HG02970 (cell line): Measurements from ENCODE around the gene SUPV3L1.

Experiments
- ATAC-seq: cut with Tn5 transposase; IDR thresholded peaks from one replicate; pipeline ENCODE4 v1.9.1; 2021; ENCODE audit warnings: mild to moderate bottlenecking, moderate library complexity, moderate number of reproducible peaks; ENCODE audit not compliant: unreplicated experiment, low FRiP score

Gene SUPV3L1

DNA sequence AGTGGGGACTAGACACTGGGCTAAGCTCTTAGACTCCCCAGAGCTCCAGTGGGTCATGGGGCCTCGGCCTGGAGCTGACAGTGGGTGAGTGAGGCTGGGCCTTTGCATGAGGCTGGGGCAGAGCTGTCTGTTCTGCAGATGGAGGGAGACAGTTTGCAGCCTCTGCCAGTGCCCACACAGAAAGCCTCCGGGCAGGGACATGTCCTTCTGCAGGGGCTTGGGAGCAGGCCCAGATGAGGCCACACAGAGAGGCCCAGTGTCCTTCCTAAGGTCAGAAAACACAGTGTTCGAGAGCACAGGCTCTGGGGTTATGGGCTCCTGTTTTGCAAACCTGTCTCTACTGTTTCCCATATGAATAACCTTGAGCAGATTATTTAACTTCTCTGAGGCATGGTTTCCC lies 73.1 kb downstream of the SUPV3L1 start:
- ATAC-seq: no peak

DNA sequence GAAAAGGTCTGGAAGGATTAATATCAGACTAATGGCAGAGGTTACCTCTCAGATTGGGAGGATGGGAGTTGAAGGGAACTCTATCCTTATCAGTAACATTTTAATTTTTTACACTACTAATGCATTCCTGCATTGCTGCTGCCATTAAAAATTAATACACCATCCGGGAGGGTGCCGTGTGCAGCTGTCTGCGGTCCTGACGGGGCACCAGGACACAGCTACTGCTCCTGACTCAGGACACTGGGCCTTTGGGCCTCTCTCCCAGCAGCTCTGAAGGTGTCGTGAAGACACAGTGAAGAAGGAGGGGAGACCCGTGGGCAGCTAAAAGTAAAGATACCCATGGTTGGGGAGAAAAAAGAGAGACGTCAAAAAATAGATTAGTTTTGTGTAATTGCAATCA lies 74.8 kb downstream of the SUPV3L1 start:
- no peak for ATAC-seq
